Lung (tissue), 12 donors: Measurements from ENCODE around the gene SUMO3. TPM values are rescaled to one million over a fixed set of nuclear protein-coding genes. Genes with fewer than 3 reads are reported as not detected.

Source experiments
- ATAC-seq: fragments of 200-7000 bp; cut with Tn5 transposase; one replicate; pipeline ENCODE4 v1.9.1; 2020; ENCODE audit warnings: moderate number of reproducible peaks; ENCODE audit not compliant: insufficient read depth, low FRiP score
- DNase-seq, 3 donors: peaks; one replicate each; pipeline ENCODE4 v3.0.0-alpha.2; 2013 to 2017
- H3K27ac ChIP-seq, 2 donors: one replicate each; pipeline ENCODE4 v1.5.1; 2013; ENCODE audit warnings: mild to moderate bottlenecking in 2 of 2, moderate library complexity in 2 of 2, control low read depth in 1 of 2, inconsistent platforms in 1 of 2, low read depth in 1 of 2, low read length in 1 of 2
- H3K27me3 ChIP-seq, 3 donors: one replicate each; pipeline ENCODE4 v1.5.1; 2013; ENCODE audit warnings: low read length in 2 of 3; ENCODE audit not compliant: control insufficient read depth in 3 of 3, insufficient read depth in 3 of 3
- H3K36me3 ChIP-seq, 4 donors: one replicate each; pipeline ENCODE4 v1.5.1; 2013; ENCODE audit warnings: low read length in 4 of 4, mild to moderate bottlenecking in 1 of 4, moderate library complexity in 1 of 4; ENCODE audit not compliant: control insufficient read depth in 4 of 4, insufficient read depth in 4 of 4
- H3K4me1 ChIP-seq, 5 donors: one replicate each; pipeline ENCODE4 v1.5.1; 2013; ENCODE audit warnings: low read length in 5 of 5, mild to moderate bottlenecking in 2 of 5, moderate library complexity in 1 of 5; ENCODE audit not compliant: control insufficient read depth in 5 of 5, insufficient read depth in 5 of 5
- H3K4me3 ChIP-seq: one replicate; pipeline ENCODE4 v1.5.1; 2013; ENCODE audit warnings: mild to moderate bottlenecking, control low read depth, moderate library complexity
- H3K9ac ChIP-seq, 2 donors: one replicate each; pipeline ENCODE4 v1.5.1; 2013; ENCODE audit warnings: low read length in 2 of 2, control low read depth in 1 of 2; ENCODE audit not compliant: insufficient read depth in 1 of 2
- H3K9me3 ChIP-seq, 4 donors: one replicate each; pipeline ENCODE4 v1.5.1; 2013; ENCODE audit warnings: low read length in 3 of 4, mild to moderate bottlenecking in 1 of 4, moderate library complexity in 1 of 4; ENCODE audit not compliant: control insufficient read depth in 4 of 4, insufficient read depth in 3 of 4
- CTCF ChIP-seq: IDR thresholded peaks from 2 replicates; pipeline ENCODE4 v1.5.1; 2012; ENCODE audit warnings: mild to moderate bottlenecking; ENCODE audit errors: control extremely low read depth, extremely low read depth
- WGBS, 2 donors: extraction: QIAGEN DNeasy Blood & Tissue Kit; methylation state at CpG; one replicate each; pipeline ENCODE4 v1.1.7; 2013; 5-methylcytosine and 5-hydroxymethylcytosine counted together
- polyA plus RNA-seq, 2 donors: library from polyadenylated mRNA; stranded (reverse); fragments of 200-250 nt; gene quantifications; one replicate each; pipeline ENCODE4 v1.2.1, GENCODE V29; 2013
- total RNA-seq, 2 donors: library from RNA; depleted of rRNA in 1 of 2; stranded (reverse); fragments of >200 nt in 1 of 2; gene quantifications; one replicate each; pipeline ENCODE4 v1.2.1, GENCODE V29; 2014 to 2021
- donor health status: control.
- donor health status: control.
- donor health status: Bipolar disorder and iron deficiency.
- donor health status: healthy.
- donor health status: DM: yes; HTN: yes; CAD: no.

SUMO3 gene
- total and polyA plus RNA-seq, 4 donors, result 40.4 to 96.4 (median 66.0) TPM

- H3K36me3 ChIP-seq, result no peaks in the 10 kb centered on the region
- DNase-seq, result no peak
- H3K9ac ChIP-seq, result no peak overlapping the region
- H3K4me1 ChIP-seq, result peaks cover 0 to 5% (median 0%) of the 10 kb centered on the region in 5 donors
- H3K4me3 ChIP-seq, result no peak overlapping the region
- H3K27ac ChIP-seq, result no peak overlapping the region
- no peaks in the 10 kb centered on the region for H3K27me3 ChIP-seq
- H3K9me3 ChIP-seq, result peaks cover 0 to 23% (median 5%) of the 10 kb centered on the region in 4 donors
- ATAC-seq, result no peak
- no peak for TF ChIP-seq CTCF
- WGBS, 2 donors, result 56 to 67% methylated on average over 1 of the region's 1 CpG
Measured at GRCh38 chr21:44823179-44823660, 5.4 kb upstream of the SUMO3 start.

GRCh38 chr21:44822484-44823178 is 4.8 kb upstream of the SUMO3 start:
- H3K27me3 ChIP-seq, result no peaks in the 10 kb centered on the region
- DNase-seq, result no peak
- no peaks in the 10 kb centered on the region for H3K36me3 ChIP-seq
- H3K9ac ChIP-seq, result no peak overlapping the region
- 67 to 71% methylated on average over 5 of the region's 5 CpGs for WGBS, 2 donors
- no peak overlapping the region for H3K4me3 ChIP-seq
- no peak for ATAC-seq
- H3K4me1 ChIP-seq, result peaks cover 0 to 5% (median 0%) of the 10 kb centered on the region in 5 donors
- H3K27ac ChIP-seq, result no peak overlapping the region
- TF ChIP-seq CTCF, result no peak
- peaks cover 0 to 17% (median 3%) of the 10 kb centered on the region in 4 donors for H3K9me3 ChIP-seq

- peaks cover 0 to 13% (median 3%) of the 10 kb centered on the region in 4 donors for H3K9me3 ChIP-seq
- WGBS, 2 donors, result 89 to 90% methylated on average over 3 of the region's 3 CpGs
- peaks cover 0 to 10% (median 5%) of the 10 kb centered on the region in 5 donors for H3K4me1 ChIP-seq
- DNase-seq (no peak), ATAC-seq (no peak)
- H3K9ac ChIP-seq, result no peak overlapping the region
- no peak overlapping the region for H3K27ac ChIP-seq
- H3K36me3 ChIP-seq, result no peaks in the 10 kb centered on the region
- H3K27me3 ChIP-seq, result no peaks in the 10 kb centered on the region
- no peak overlapping the region for H3K4me3 ChIP-seq
- TF ChIP-seq CTCF, result no peak
Measured at GRCh38 chr21:44820851-44821250, 3.0 kb upstream of the SUMO3 start.
